Effector CD8-positive, alpha-beta T cell (primary cell): ENCODE measurements around the gene ZNF529.

ENCODE experiments used
- DNase-seq: peaks from one replicate; lab custom pipeline; 2025; lab: John Stamatoyannopoulos, UW

Gene ZNF529

DNA sequence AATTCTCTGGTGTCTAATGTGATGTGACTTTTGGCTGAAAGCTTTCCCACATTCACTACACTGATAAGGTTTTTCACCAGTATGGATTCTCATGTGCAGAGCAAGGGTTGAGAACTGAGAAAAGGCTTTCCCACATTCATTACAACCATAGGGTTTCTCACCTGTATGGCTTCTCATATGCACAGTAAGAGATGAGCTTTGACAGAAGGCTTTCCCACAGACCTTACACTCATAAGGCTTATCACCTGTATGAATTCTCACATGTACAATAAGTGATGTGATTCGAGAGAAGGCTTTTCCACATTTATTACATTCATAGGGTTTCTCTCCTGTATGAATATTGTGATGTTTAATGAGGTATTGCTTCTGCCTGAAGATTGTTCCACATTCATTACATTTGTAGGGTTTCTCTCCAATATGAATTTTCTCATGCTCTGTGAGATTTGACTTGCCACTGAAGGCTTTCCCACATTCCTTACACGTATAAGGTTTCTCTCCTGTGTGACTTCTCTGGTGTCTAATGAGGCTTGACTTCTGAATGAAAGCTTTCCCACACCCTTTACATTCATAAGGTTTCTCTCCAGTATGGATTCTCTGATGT, 59.0 kb downstream of the ZNF529 start:
- no peak for DNase-seq

DNA sequence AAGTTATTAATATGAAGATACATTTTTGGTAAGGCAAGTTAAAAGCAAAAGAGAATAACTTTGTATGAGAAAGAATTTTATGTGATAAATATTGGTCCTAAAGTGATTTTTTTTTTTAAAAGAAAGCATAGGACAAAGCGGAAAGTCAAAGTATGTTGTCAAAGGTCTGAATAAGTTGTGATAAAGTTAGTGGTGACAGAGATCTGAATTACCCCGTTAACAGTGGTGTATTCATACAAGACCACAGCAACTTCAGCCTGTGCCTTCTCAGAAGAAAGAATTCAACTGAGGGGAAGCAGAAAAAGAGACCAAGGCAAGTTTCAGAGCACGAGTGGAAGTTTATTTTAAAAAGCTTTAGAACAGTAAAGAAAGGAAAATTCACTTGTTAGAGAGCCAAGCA, 64.8 kb downstream of the ZNF529 start:
- no peak for DNase-seq

DNA sequence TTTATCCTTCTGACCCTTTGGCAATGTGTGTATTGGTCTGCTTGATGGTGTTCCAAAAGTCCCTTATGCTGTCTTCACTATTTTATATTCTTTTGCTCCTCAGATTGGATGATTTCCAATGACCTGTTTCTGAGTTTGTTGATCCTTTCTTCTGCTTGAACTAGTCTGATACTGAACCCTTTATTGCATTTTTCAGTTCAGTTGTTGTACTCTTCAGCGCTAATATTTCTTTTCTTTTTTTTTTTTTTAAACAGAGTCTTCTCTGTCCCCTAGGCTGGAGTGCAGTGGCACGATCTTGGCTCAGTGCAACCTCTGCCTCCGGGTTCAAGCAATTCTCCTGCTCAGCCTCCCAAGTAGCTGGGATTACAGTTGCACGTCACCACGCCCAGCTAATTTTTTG, 71.1 kb downstream of the ZNF529 start:
- DNase-seq = no peak

DNA sequence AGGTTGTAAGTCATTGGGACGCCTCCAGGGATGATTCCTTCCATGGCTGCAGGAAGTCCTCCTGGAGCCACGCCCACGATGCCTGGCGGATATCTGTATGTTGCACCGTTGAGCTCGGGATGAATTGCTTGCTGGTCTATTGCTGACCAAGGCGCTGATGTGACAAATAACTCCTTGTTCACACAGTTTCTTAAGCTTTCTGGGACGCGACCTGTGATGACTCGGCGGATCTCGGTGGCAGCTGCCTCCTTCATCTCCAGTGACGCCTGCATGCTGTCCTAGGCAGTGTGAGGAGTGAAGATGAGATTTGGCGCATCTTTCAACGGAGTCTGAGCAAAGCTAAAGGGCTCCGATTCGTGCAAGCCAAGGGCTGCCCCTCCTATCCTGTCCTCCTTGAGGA, 76.1 kb downstream of the ZNF529 start:
- no peak for DNase-seq
